Astrocyte of the spinal cord (primary cell): ENCODE data around the gene SGMS1.
A peak's percentile ranks its signal among the peaks of the same experiment; 100 is the strongest.
"Not testable (repeated sequence)": the region's sequence is repeated elsewhere in the genome, so short reads cannot be mapped to it uniquely, and the experiment has no call there.

Source experiments
- DNase-seq: peaks from one replicate; pipeline ENCODE4 v3.0.0; 2011; ENCODE audit warnings: low read depth, low spot score
- H3K4me3 ChIP-seq: 2 replicates; pipeline ENCODE4 v1.5.1; 2011; ENCODE audit warnings: low read depth, mild to moderate bottlenecking, low read length, moderate library complexity
- CTCF ChIP-seq: IDR thresholded peaks from 2 replicates; pipeline ENCODE4 v1.5.1; 2012; ENCODE audit warnings: low read depth, mild to moderate bottlenecking, low read length, inconsistent platforms
- in situ Hi-C: cut with HindIII; loops from 2 replicates; pipeline ENCODE4 v1.10.0; 2017; ENCODE audit warnings: low sequenced_read_pairs

Gene SGMS1

DNA sequence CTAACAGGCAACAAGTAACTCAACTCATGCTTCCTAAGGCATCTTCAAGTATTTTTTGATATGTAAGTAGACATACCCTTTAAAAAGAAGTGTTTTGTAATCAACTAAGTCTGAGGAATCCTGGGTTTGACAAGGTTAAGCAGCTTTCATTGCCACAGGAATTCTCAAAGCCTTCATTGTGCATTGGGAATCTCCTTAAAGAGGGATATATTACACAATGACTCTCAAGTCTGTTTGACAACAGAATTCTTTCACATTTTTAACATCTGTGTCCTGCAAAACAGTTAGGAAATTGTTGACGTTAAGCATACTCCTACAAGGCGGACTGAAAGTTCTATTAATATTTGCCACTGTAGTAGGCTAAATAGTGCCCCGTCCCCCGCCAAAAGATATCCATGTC, 71.4 kb downstream of the SGMS1 start:
- DNase-seq = peak; percentile 48
- no peak for TF ChIP-seq CTCF
- in situ Hi-C loops = no loop called here
- no peak overlapping the region for H3K4me3 ChIP-seq

- TF ChIP-seq CTCF = no peak
- H3K4me3 ChIP-seq = no peak overlapping the region
- no peak for DNase-seq
- in situ Hi-C loops = no loop called here
Measured at GRCh38 chr10:50551894-50552293, 71.9 kb downstream of the SGMS1 start.

GRCh38 chr10:50550291-50550839, 73.4 kb downstream of the SGMS1 start:
- no peak for DNase-seq
- H3K4me3 ChIP-seq = no peak overlapping the region
- in situ Hi-C loops = no loop called here
- no peak for TF ChIP-seq CTCF

DNA sequence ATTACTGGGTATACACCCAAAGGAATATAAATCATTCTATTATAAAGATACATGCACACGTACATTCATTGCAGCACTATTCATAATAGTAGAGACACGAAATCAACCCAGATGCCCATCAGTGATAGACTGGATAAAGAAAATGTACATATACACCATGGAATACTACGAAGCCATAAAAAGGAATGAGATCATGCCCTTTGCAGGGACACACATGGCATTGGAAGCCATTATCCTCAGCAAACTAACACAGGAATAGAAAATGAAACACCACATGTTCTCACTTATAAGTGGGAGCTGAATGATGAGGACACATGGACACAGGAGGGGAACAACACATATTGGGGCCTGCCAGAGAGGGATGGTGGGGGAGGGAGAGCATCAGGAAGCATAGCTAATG, 74.6 kb downstream of the SGMS1 start:
- in situ Hi-C loops, DNase-seq, H3K4me3 ChIP-seq: not testable (repeated sequence)

DNA sequence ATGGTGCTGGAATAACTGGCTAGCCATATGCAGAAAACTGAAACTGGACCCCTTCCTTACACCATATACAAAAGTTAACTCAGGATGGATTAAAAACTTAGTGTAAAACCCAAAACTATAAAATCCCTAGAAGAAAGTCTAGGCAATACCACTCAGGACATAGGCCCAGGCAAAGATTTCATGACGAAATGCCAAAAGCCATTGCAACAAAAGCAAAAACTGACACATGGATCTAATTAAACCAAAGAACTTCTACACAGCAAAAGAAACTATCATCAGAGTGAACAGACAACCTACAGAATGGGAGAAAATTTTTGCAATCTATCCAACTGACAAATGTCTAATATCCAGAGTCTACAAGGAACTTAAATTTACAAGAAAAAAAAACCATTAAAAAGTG, 75.3 kb downstream of the SGMS1 start:
- H3K4me3 ChIP-seq, in situ Hi-C loops: not testable (repeated sequence)

GRCh38 chr10:50546287-50546686, 77.5 kb downstream of the SGMS1 start:
- in situ Hi-C loops, DNase-seq, H3K4me3 ChIP-seq: not testable (repeated sequence)

More for the DNA sequence above, 75.3 kb downstream of the SGMS1 start:
- DNase-seq = not testable (repeated sequence)

GRCh38 chr10:50545846-50546245, 77.9 kb downstream of the SGMS1 start:
- TF ChIP-seq CTCF = no peak
- in situ Hi-C loops = no loop called here
- no peak overlapping the region for H3K4me3 ChIP-seq
- no peak for DNase-seq

DNA sequence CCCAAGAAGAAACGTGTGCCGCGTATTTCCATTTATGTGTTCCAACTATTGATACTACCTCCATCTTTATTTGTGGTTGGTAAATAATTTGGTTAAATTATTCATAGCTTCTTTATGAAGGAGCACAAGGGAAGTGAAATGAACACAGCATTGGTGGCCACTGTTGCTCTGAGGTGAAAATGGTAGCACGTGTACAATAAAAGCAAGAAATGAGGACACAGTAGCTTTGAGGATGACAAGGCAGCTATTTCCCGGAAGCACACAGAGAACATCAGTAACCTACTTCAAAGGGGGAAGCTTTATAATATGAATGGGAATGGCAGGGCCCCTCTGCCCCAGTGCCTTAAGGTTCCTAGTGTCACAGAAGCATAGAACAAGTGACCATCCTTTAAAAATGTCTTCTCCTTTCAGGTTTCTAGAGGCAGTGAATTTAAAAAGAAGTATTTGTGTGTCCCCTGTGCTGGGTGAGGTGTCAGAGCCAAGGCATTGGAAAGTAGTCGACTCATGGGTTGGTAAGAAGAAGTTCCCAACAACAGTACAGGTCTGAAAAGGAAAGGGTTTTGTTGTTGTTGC, 78.8 kb downstream of the SGMS1 start:
- TF ChIP-seq CTCF = no peak
- in situ Hi-C loops = no loop called here
- H3K4me3 ChIP-seq = no peak overlapping the region
- DNase-seq = no peak
